ENCODE measurements around the gene ADGRF1.

DNA sequence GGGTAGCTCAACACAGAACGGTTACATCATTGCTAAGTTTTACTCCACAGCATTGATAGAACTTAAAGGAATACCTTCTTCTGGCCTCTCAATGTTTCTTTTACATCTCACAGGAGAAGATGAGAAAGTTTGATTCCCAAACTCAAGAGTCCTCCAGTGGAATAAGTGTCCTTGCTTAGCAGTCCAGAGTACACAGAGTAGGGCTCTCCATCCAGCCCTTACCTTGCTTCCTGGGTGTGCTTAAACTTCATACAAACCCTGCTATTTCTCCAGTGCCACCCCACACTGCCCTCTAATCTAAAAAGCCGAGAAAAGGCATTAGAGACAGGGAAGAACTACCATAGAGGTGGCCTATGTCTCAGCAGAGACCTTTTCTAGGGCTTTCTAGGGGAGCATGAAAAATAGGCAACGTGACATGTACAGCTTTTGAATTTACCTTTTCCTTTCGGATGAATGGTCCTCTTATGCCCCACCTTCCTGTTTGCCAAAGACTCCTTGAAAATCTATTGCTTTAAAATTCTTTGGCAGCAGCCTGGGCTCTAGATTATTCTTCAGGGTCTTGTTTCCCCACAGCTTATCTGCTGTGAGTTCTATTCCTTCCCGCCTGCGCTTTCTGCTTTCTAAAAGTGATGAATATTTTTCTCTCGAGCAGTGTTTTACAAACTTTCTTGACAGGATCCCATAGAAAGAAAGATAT is 12.1 kb downstream of the ADGRF1 start:
- TF ChIP-seq GATA2 (IDR thresholded peaks at IDR 0.05; ENCODE audit: low read depth, low read length) (no peak), GATA3 (IDR thresholded peaks at IDR 0.05; ENCODE audit: low read depth, low read length) (no peak)
